OCI-LY1 (cell line): Measurements from ENCODE around the gene PPIL6.

Source experiments
- H2AFZ ChIP-seq: fragments of 200-600 bp; sonication (generic), shearing (Covaris generic); 2 replicates; pipeline ENCODE4 v1.6.0; 2014; ENCODE audit warnings: antibody characterized with exemption, mild to moderate bottlenecking, low read length
- H3F3A ChIP-seq: fragments of 200-600 bp; sonication (generic), shearing (Covaris generic); 2 replicates; pipeline ENCODE4 v1.6.0; 2014; ENCODE audit warnings: mild to moderate bottlenecking, antibody characterized with exemption, low read length, moderate library complexity; ENCODE audit not compliant: insufficient read depth
- H3K27ac ChIP-seq: fragments of 200-600 bp; sonication (generic); 2 replicates; pipeline ENCODE4 v1.5.1; 2014; ENCODE audit warnings: low read length, mixed run types, mild to moderate bottlenecking, low read depth; ENCODE audit not compliant: poor library complexity, severe bottlenecking
- H3K27me3 ChIP-seq: fragments of 200-600 bp; sonication (generic); 2 replicates; pipeline ENCODE4 v1.6.0; 2014; ENCODE audit warnings: antibody characterized with exemption, mild to moderate bottlenecking, low read length, moderate library complexity; ENCODE audit not compliant: insufficient read depth
- H3K36me3 ChIP-seq: fragments of 200-600 bp; sonication (generic); 2 replicates; pipeline ENCODE4 v1.6.1; 2014; ENCODE audit warnings: mild to moderate bottlenecking, antibody characterized with exemption, low read length, moderate library complexity, mixed read lengths; ENCODE audit not compliant: insufficient read depth
- H3K4me1 ChIP-seq: fragments of 200-600 bp; sonication (generic); 2 replicates; pipeline ENCODE4 v1.5.1; 2014; ENCODE audit warnings: mild to moderate bottlenecking, low read length, moderate library complexity; ENCODE audit not compliant: insufficient read depth, severe bottlenecking
- H3K4me2 ChIP-seq: fragments of 200-600 bp; sonication (generic), shearing (Covaris generic); 2 replicates; pipeline ENCODE4 v1.6.1; 2014; ENCODE audit warnings: low read length
- H3K4me3 ChIP-seq: fragments of 200-600 bp; sonication (generic); 2 replicates; pipeline ENCODE4 v1.5.1; 2014; ENCODE audit warnings: low read length, low read depth, mild to moderate bottlenecking, mixed read lengths; ENCODE audit not compliant: poor library complexity, severe bottlenecking
- H3K79me2 ChIP-seq: fragments of 200-600 bp; shearing (Covaris generic); 2 replicates; pipeline ENCODE4 v1.6.1; 2016; ENCODE audit warnings: mixed run types, low read length, mixed read lengths; ENCODE audit not compliant: insufficient read depth
- H3K9ac ChIP-seq: fragments of 200-600 bp; sonication (generic), shearing (Covaris generic); 2 replicates; pipeline ENCODE4 v1.6.1; 2014; ENCODE audit warnings: mild to moderate bottlenecking, low read length, mixed read lengths
- H3K9me2 ChIP-seq: fragments of 200-600 bp; sonication (generic), shearing (Covaris generic); 2 replicates; pipeline ENCODE4 v1.6.1; 2014; ENCODE audit warnings: low read depth, mild to moderate bottlenecking, low read length, mixed read lengths
- H3K9me3 ChIP-seq: fragments of 200-600 bp; shearing (Covaris generic); 2 replicates; pipeline ENCODE4 v1.6.1; 2014; ENCODE audit warnings: low read length, mixed read lengths
- H4K20me1 ChIP-seq: fragments of 200-600 bp; sonication (generic), shearing (Covaris generic); 2 replicates; pipeline ENCODE4 v1.6.0; 2016; ENCODE audit warnings: mild to moderate bottlenecking, low read length; ENCODE audit not compliant: insufficient read depth
- EZH2 ChIP-seq: fragments of 200-600 bp; sonication (generic), shearing (Covaris generic); IDR thresholded peaks from 2 replicates; pipeline ENCODE4 v1.8.0; 2017; ENCODE audit warnings: borderline replicate concordance, mixed run types, mild to moderate bottlenecking, antibody characterized with exemption, low read length, moderate library complexity, mixed read lengths
- TF ChIP-seq, protein P1 (sequence below): fragments of 200-600 bp; sonication (generic), shearing (Covaris generic); IDR thresholded peaks from 2 replicates; pipeline ENCODE4 v1.5.1; 2017; ENCODE audit warnings: mild to moderate bottlenecking, antibody characterized with exemption, low read length, moderate library complexity, mixed read lengths

PPIL6 gene

DNA sequence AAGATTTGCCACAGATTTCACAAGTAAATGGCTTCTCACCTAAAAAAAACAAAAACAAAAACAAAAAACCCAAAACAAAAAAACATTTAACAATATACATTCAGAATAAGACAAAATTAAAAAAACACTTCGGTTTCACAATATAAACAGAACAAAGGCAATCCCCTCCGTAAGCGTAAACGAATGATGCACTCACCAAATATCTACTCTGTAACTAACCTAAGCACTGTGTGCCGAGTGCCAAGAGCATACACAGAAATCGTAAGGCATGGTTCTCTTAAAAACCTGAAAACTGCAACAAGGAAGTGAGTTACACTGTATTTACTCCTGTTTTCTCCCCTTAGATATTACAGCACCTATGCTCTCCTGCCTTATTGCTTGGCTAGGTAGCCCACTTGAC lies 27.3 kb upstream of the PPIL6 start:
- Histone ChIP-seq H3K4me1 (no peaks in the 10 kb centered on the region), H3K4me3 (no peak overlapping the region), H3K27ac (no peak overlapping the region), H3K9me2 (no peaks in the 10 kb centered on the region), H3K9me3 (no peaks in the 10 kb centered on the region), H3F3A (no peaks in the 10 kb centered on the region), H4K20me1 (no peaks in the 10 kb centered on the region), H3K27me3 (no peaks in the 10 kb centered on the region), H2AFZ (no peak overlapping the region), H3K36me3 (peaks cover 99% of the 10 kb centered on the region), H3K4me2 (no peak overlapping the region), H3K79me2 (no peaks in the 10 kb centered on the region), H3K9ac (no peak overlapping the region)
- TF ChIP-seq, protein P1, sequence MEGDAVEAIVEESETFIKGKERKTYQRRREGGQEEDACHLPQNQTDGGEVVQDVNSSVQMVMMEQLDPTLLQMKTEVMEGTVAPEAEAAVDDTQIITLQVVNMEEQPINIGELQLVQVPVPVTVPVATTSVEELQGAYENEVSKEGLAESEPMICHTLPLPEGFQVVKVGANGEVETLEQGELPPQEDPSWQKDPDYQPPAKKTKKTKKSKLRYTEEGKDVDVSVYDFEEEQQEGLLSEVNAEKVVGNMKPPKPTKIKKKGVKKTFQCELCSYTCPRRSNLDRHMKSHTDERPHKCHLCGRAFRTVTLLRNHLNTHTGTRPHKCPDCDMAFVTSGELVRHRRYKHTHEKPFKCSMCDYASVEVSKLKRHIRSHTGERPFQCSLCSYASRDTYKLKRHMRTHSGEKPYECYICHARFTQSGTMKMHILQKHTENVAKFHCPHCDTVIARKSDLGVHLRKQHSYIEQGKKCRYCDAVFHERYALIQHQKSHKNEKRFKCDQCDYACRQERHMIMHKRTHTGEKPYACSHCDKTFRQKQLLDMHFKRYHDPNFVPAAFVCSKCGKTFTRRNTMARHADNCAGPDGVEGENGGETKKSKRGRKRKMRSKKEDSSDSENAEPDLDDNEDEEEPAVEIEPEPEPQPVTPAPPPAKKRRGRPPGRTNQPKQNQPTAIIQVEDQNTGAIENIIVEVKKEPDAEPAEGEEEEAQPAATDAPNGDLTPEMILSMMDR, result no peak
- TF ChIP-seq EZH2, result no peak

DNA sequence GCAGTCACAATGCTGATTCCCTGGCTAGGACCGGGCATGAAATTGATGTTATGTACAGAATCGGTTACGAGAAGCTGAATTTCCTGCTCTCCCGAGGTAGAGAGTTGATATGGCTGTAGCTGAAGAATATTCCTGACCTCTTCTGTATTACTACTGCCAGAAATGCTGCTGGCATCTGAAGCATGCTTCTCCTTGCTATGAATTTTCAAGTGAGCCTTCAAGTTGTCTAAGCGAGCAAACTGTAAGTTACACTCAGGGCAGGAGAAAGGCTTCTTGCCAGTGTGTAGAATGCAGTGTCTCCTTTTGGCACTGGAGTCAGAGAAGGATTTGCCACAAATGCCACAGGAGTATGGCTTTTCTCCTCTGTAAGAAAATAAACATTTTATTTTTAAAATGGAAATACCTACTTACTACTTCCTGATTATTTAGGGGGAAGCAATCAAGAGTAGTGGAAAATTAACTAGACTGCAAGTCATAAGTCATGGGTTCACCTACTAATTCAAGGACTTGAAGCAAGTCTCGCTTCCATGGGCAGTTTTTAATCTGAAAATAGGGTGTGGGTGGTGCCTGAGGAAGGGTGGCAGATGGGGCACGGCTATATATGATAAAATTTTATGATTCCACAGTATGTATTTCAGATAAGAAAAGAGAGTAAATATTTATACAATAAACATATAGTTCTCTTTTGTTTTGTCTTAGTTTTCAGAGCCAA lies 25.9 kb upstream of the PPIL6 start:
- Histone ChIP-seq H3K79me2 (no peaks in the 10 kb centered on the region), H3K4me3 (no peak overlapping the region), H3K9me3 (no peaks in the 10 kb centered on the region), H3K4me2 (no peak overlapping the region), H3K9me2 (no peaks in the 10 kb centered on the region), H4K20me1 (no peaks in the 10 kb centered on the region), H2AFZ (no peak overlapping the region), H3K4me1 (no peaks in the 10 kb centered on the region), H3K36me3 (peaks cover 97% of the 10 kb centered on the region), H3K9ac (no peak overlapping the region), H3F3A (no peaks in the 10 kb centered on the region), H3K27me3 (no peaks in the 10 kb centered on the region), H3K27ac (no peak overlapping the region)
- no peak for TF ChIP-seq EZH2
- TF ChIP-seq, protein P1, result no peak

GRCh38 chr6:109465772-109466171 lies 25.3 kb upstream of the PPIL6 start:
- no peaks in the 10 kb centered on the region for H4K20me1 ChIP-seq
- no peaks in the 10 kb centered on the region for H3F3A ChIP-seq
- H3K79me2 ChIP-seq, result no peaks in the 10 kb centered on the region
- peaks cover 96% of the 10 kb centered on the region for H3K36me3 ChIP-seq
- no peaks in the 10 kb centered on the region for H3K27me3 ChIP-seq
- no peak overlapping the region for H3K4me2 ChIP-seq
- no peaks in the 10 kb centered on the region for H3K9me2 ChIP-seq
- no peak overlapping the region for H2AFZ ChIP-seq
- H3K9me3 ChIP-seq, result no peaks in the 10 kb centered on the region
- H3K4me3 ChIP-seq, result no peak overlapping the region
- no peak overlapping the region for H3K27ac ChIP-seq
- no peak overlapping the region for H3K9ac ChIP-seq
- TF ChIP-seq, protein P1, result no peak
- TF ChIP-seq EZH2, result no peak
- H3K4me1 ChIP-seq, result no peaks in the 10 kb centered on the region
